ENCODE measurements around the gene LPCAT3. TPM values are rescaled to one million over a fixed set of nuclear protein-coding genes. Genes with fewer than 3 reads are reported as not detected.

LPCAT3 gene
- total RNA-seq, 1 donor from 2014 or later: 42.0 TPM

DNA sequence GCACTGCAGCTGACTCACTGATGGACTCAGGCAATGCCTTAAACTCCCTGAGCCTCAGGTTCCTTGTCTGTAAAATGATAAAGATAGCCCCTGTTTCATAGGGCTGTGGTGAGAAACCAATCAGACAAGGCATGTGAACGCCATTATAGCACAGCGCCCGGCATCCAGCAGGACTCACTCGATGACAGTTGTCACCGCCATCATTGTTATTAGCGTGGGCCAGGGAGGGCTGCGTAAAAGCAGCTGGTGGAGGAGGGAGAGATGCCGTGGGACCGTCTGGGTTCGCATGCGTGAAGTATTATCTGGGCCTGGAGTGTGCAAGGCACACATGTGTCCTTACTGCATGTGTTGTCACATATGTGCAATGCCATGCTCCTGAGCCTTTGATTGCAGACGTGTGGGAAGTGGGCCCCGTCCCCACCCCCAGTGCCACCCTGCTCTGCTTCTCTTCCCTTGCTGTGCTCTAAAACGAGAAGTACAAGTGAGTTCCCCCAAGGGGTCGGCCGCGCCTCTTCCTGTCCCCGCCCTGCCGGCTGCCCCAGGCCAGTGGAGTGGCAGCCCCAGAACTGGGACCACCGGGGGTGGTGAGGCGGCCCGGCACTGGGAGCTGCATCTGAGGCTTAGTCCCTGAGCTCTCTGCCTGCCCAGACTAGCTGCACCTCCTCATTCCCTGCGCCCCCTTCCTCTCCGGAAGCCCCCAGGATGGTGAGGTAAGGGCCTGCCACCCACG, 67.3 kb downstream of the LPCAT3 start, which contains the start of gene PTPN6:
TSS of gene PTPN6 (plus strand) at position 546 of the 730 bp plus-strand sequence. CDS start at position 703, 157 bp downstream.
- DNase-seq (ENCODE audit: extremely low spot score in 2 of 2): no peak
- peak within 1 kb of the TSS; percentile 26 to 37 for H3K4me3 ChIP-seq
- H3K27ac ChIP-seq: peak within 1 kb of the TSS; percentile 30
- no peaks in the 10 kb centered on the region for H3K36me3 ChIP-seq
- H3K9me3 ChIP-seq: no peaks in the 10 kb centered on the region
- TF ChIP-seq POLR2AphosphoS5 (IDR thresholded peaks at IDR 0.05; ENCODE audit: insufficient read depth in 1 of 2, low read depth in 1 of 2) (no peak), CTCF (IDR thresholded peaks at IDR 0.05) (no peak), POLR2A (IDR thresholded peaks at IDR 0.05) (no peak)
- intact Hi-C loops (cut with DNase I): no loop called here
- H3K27me3 ChIP-seq: no peaks in the 10 kb centered on the region
- H3K4me1 ChIP-seq: peaks cover 17% of the 10 kb centered on the region

GRCh38 chr12:6950401-6950801, 67.9 kb downstream of the LPCAT3 start:
- H3K27me3 ChIP-seq: no peaks in the 10 kb centered on the region
- no peaks in the 10 kb centered on the region for H3K9me3 ChIP-seq
- no peak overlapping the region for H3K27ac ChIP-seq
- no peak for DNase-seq (ENCODE audit: extremely low spot score in 2 of 2)
- H3K4me3 ChIP-seq: no peak overlapping the region
- TF ChIP-seq POLR2AphosphoS5 (IDR thresholded peaks at IDR 0.05; ENCODE audit: insufficient read depth in 1 of 2, low read depth in 1 of 2): no peak
- no peak for TF ChIP-seq POLR2A (IDR thresholded peaks at IDR 0.05)
- no peak for TF ChIP-seq CTCF (IDR thresholded peaks at IDR 0.05)
- peaks cover 23% of the 10 kb centered on the region for H3K4me1 ChIP-seq
- intact Hi-C loops (cut with DNase I): no loop called here
- H3K36me3 ChIP-seq: no peaks in the 10 kb centered on the region

DNA sequence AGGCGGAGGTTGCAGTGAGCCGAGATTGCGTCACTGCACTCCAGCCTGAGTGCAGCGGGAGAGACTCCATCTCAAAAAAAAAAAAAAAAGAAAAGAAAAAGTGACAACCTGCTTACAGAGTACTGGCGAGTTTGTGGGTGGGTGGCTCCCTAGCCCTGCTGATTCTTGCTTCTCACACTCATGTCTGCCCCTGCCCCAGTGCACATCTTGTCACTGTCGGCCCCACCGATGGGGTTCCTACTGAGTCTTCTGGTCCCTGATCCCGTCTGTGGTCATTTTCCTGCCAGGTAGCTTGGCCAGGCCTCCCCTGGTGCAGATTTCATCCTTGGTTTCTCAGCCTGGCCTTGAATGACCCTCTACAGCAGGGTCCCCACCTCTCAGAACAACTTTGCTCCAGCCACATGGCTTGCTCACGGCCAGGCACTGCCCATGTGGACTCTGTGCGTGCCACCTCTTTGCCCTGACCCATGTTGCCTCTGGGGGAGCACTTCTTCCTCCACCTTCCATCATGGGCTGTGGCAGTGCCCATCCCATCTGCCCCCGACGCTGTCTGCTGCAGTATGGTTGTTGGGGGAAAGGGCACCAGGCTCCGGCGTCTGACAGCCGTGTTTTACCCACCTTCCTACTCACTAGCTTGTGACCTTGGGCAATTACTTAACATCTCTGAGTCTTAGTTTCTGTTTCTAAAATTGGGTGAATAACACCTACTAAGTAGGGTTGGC, 69.2 kb downstream of the LPCAT3 start:
- Histone ChIP-seq H3K27ac (no peak overlapping the region), H3K4me3 (no peak overlapping the region), H3K9me3 (no peaks in the 10 kb centered on the region), H3K36me3 (no peaks in the 10 kb centered on the region), H3K4me1 (peaks cover 23% of the 10 kb centered on the region), H3K27me3 (no peaks in the 10 kb centered on the region)
- TF ChIP-seq POLR2AphosphoS5 (IDR thresholded peaks at IDR 0.05; ENCODE audit: insufficient read depth in 1 of 2, low read depth in 1 of 2) (no peak), CTCF (IDR thresholded peaks at IDR 0.05) (no peak), POLR2A (IDR thresholded peaks at IDR 0.05) (no peak)
- intact Hi-C loops (cut with DNase I): loop anchor here (5.0 kb wide), 1 partner anchor 163 kb away; no protein-coding TSS in a partner anchor
- no peak for DNase-seq (ENCODE audit: extremely low spot score in 2 of 2)

GRCh38 chr12:6947615-6948014, 70.7 kb downstream of the LPCAT3 start:
- Histone ChIP-seq H3K4me1 (peaks cover 30% of the 10 kb centered on the region), H3K9me3 (no peaks in the 10 kb centered on the region), H3K27ac (no peak overlapping the region), H3K4me3 (no peak overlapping the region), H3K27me3 (no peaks in the 10 kb centered on the region), H3K36me3 (no peaks in the 10 kb centered on the region)
- DNase-seq (ENCODE audit: extremely low spot score in 2 of 2): no peak
- TF ChIP-seq POLR2A (IDR thresholded peaks at IDR 0.05) (no peak), CTCF (IDR thresholded peaks at IDR 0.05) (no peak), POLR2AphosphoS5 (IDR thresholded peaks at IDR 0.05; ENCODE audit: insufficient read depth in 1 of 2, low read depth in 1 of 2) (no peak)
- intact Hi-C loops (cut with DNase I): loop anchor here (5.0 kb wide), 1 partner anchor 165 kb away; no protein-coding TSS in a partner anchor
